Ishikawa (cell line): Measurements from ENCODE around the gene ZNF579.

Source experiments
- CEBPB ChIP-seq: IDR thresholded peaks from 2 replicates; pipeline ENCODE4 v1.6.1; 2012
- EP300 ChIP-seq: IDR thresholded peaks from 2 replicates; pipeline ENCODE4 v1.6.1; 2012; ENCODE audit warnings: borderline replicate concordance
- MAX ChIP-seq: IDR thresholded peaks from 2 replicates; pipeline ENCODE4 v1.6.1; 2012
- RAD21 ChIP-seq: IDR thresholded peaks from 2 replicates; pipeline ENCODE4 v1.6.1; 2012; ENCODE audit warnings: low read depth
- REST ChIP-seq: IDR thresholded peaks from 2 replicates; pipeline ENCODE4 v1.6.1; 2012; ENCODE audit warnings: low read depth, mild to moderate bottlenecking
- TAF1 ChIP-seq: IDR thresholded peaks from 2 replicates; pipeline ENCODE4 v1.6.1; 2012; ENCODE audit warnings: low read depth, mild to moderate bottlenecking
- YY1 ChIP-seq: IDR thresholded peaks from 2 replicates; pipeline ENCODE4 v1.6.1; 2012; ENCODE audit warnings: low read depth
- ZBTB7A ChIP-seq: IDR thresholded peaks from 2 replicates; pipeline ENCODE4 v1.6.1; 2012; ENCODE audit warnings: low read depth

- TF ChIP-seq YY1 (no peak), TAF1 (no peak), CEBPB (no peak), RAD21 (no peak), REST (no peak), ZBTB7A (no peak), EP300 (no peak), MAX (no peak)
Measured at GRCh38 chr19:55594996-55595545, 14.4 kb upstream of the ZNF579 start.
